Measurements from ENCODE around the gene STK32B.
A peak's percentile ranks its signal among the peaks of the same experiment; 100 is the strongest.

Gene STK32B

GRCh38 chr4:5126857-5127256 lies 75.6 kb downstream of the STK32B start:
- no peak overlapping the region for H3K4me3 ChIP-seq (ENCODE audit: low read length)
- no peak for TF ChIP-seq CTCF (conservative IDR thresholded peaks at IDR 0.05; ENCODE audit: low read depth, low read length)
- DNase-seq (ENCODE audit: low read depth), result no peak

GRCh38 chr4:5127556-5127955 lies 76.3 kb downstream of the STK32B start:
- no peak for TF ChIP-seq CTCF (conservative IDR thresholded peaks at IDR 0.05; ENCODE audit: low read depth, low read length)
- no peak overlapping the region for H3K4me3 ChIP-seq (ENCODE audit: low read length)
- DNase-seq (ENCODE audit: low read depth), result no peak

DNA sequence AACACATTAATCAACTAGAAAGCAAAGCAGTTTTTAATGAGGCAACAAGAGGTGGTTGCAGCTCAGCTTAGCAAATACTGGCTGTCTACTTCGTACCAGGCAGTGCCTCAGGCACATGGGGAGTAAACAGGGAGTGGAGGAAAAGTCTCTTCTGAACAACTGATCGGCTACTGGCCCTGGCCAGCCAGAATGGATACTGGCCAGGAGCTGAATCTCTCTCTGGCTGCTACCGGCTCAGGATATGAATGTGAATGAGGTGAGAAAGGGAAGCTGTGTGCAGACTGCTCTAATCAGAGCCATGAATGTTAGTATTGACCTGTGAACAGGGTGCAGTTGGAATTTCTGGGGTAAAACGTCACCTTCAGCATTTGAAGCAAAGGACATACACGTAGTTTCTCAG lies 77.3 kb downstream of the STK32B start:
- no peak for TF ChIP-seq CTCF (conservative IDR thresholded peaks at IDR 0.05; ENCODE audit: low read depth, low read length)
- H3K4me3 ChIP-seq (ENCODE audit: low read length), result no peak overlapping the region

DNA sequence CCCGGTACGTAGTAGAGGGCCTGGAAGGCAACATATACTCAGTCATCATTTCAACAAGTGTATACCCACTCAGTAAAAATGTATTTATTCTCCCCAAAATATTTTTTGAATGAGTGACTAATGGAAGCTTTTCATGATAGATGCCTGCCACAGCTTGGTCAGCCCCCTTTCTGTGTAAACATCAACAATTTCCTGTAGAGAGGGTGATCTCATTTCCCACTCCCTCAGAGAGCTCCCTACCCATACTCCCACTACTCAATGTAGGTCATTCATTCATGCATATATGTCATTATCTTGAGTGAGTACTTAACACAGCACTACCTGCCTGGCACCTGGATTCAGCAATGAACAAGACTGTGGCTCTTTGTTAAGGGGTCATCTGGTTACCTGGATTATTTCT lies 81.9 kb downstream of the STK32B start:
- no peak for DNase-seq (ENCODE audit: low read depth)
- H3K4me3 ChIP-seq (ENCODE audit: low read length), result no peak overlapping the region
- no peak for TF ChIP-seq CTCF (conservative IDR thresholded peaks at IDR 0.05; ENCODE audit: low read depth, low read length)

More for the DNA sequence above, 77.3 kb downstream of the STK32B start:
- DNase-seq (ENCODE audit: low read depth), result peak; percentile 70

- no peak for TF ChIP-seq CTCF (conservative IDR thresholded peaks at IDR 0.05; ENCODE audit: low read depth, low read length)
- no peak overlapping the region for H3K4me3 ChIP-seq (ENCODE audit: low read length)
- DNase-seq (ENCODE audit: low read depth), result no peak
These were observed 82.8 kb downstream of the STK32B start for GRCh38 chr4:5133933-5134594.

DNA sequence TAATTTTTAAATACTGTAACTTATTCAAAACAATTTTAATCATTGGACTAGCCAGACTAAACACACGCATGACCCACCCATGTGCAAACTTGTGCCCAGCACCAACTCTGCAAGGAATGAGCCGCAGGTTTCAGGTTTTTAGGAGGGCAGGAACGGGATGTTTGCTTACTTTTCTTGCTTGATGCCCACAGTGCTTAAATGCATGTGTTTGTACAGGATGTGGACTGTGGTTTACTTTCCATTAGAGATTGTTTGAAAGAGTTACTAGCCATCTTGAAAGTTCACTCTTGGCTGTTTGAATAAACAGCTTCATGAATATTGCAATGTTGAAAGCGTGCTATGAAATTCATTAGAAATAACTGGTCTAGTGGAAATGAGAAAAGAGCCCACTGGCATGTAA lies 83.3 kb downstream of the STK32B start:
- DNase-seq (ENCODE audit: low read depth), result no peak
- TF ChIP-seq CTCF (conservative IDR thresholded peaks at IDR 0.05; ENCODE audit: low read depth, low read length), result no peak
- no peak overlapping the region for H3K4me3 ChIP-seq (ENCODE audit: low read length)

GRCh38 chr4:5137226-5137625 lies 85.9 kb downstream of the STK32B start:
- no peak for TF ChIP-seq CTCF (conservative IDR thresholded peaks at IDR 0.05; ENCODE audit: low read depth, low read length)
- no peak for DNase-seq (ENCODE audit: low read depth)
- H3K4me3 ChIP-seq (ENCODE audit: low read length), result no peak overlapping the region
